ENCODE results near the gene PLA2G2F. TPM values are rescaled to one million over a fixed set of nuclear protein-coding genes. Genes with fewer than 3 reads are reported as not detected.

Gene PLA2G2F
- total and polyA plus RNA-seq, 2 donors (not counting 3 experiments of a cell fraction or from before 2014, with no cell fraction given): not detected

DNA sequence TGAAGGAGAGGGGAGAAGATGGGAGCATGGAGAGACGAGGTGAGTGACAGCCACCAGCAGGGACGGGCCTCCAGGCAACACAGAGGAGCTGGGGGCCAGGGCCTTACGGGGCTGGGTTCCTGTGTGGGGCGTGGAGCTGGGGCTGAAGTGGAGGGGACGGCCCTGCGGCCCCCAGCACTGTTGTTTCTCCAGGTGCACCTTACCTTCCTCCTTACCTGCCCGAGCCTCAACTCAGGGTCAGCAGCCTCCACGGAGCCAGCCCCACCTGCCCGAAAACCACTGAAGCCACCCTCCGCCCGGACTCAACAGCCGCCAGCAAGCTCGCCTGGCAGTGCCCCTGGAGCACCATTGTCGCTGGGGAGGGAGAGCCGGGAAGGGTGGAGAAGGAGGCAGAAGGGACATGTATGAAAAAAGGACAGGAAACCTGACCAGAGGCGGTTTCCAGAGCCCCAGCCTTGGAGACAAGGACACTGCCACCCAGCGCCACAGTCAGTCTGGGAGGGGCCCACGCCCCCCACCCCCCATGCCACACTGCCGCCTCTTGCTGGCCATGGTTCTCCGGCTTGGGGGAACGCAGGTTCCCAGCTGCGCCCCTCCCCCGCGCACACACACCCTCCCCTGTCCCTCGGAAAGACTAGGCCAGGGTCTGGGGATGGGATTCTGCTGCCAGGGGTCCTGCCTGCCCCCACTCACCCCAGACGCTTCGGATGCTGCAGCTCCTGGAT lies 10.6 kb downstream of the PLA2G2F start:
- H3K4me3 ChIP-seq (replicated peaks in 1 of 3; ENCODE audit: insufficient read depth in 1 of 3, low read depth in 1 of 3, low read length in 3 of 3): no peak overlapping the region
- intact Hi-C loops (cut with micrococcal nuclease) (no loop called here), dilution Hi-C loops (cut with MboI; ENCODE audit: extremely low pct_ligation_motif_present, low sequenced_read_pairs) (no loop called here)
- H3K9me3 ChIP-seq (replicated peaks; ENCODE audit: control insufficient read depth, insufficient read depth, low read length): no peaks in the 10 kb centered on the region
- H2AFZ ChIP-seq (ENCODE audit: low read depth, low read length): no peak overlapping the region
- no peaks in the 10 kb centered on the region for H4K20me1 ChIP-seq (replicated peaks; ENCODE audit: control insufficient read depth, extremely low read depth, insufficient read depth, low read length)
- CTCF ChIA-PET: interaction anchor here (1.2 to 4.8 kb wide), 2 partner anchors 233 to 268 kb away, joined by 4 to 61 read pairs; partner anchors contain the start of gene OTUD3
- no peaks in the 10 kb centered on the region for H3K36me3 ChIP-seq (ENCODE audit: control insufficient read depth in 2 of 2, extremely low read depth in 1 of 2, insufficient read depth in 2 of 2, low read length in 2 of 2)
- peaks cover 4% of the 10 kb centered on the region for H3K4me1 ChIP-seq (ENCODE audit: control insufficient read depth, extremely low read depth, insufficient read depth, low read length)
- no peaks in the 10 kb centered on the region for H3K79me2 ChIP-seq (ENCODE audit: control insufficient read depth, insufficient read depth, low read length)
- FAIRE-seq (no peak), DNase-seq (ENCODE audit: low read depth, low spot score) (no peak)
- no peaks in the 10 kb centered on the region for H3K9me1 ChIP-seq (replicated peaks; ENCODE audit: control insufficient read depth, extremely low read depth, insufficient read depth, low read length)
- TF ChIP-seq, protein P1, sequence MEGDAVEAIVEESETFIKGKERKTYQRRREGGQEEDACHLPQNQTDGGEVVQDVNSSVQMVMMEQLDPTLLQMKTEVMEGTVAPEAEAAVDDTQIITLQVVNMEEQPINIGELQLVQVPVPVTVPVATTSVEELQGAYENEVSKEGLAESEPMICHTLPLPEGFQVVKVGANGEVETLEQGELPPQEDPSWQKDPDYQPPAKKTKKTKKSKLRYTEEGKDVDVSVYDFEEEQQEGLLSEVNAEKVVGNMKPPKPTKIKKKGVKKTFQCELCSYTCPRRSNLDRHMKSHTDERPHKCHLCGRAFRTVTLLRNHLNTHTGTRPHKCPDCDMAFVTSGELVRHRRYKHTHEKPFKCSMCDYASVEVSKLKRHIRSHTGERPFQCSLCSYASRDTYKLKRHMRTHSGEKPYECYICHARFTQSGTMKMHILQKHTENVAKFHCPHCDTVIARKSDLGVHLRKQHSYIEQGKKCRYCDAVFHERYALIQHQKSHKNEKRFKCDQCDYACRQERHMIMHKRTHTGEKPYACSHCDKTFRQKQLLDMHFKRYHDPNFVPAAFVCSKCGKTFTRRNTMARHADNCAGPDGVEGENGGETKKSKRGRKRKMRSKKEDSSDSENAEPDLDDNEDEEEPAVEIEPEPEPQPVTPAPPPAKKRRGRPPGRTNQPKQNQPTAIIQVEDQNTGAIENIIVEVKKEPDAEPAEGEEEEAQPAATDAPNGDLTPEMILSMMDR (IDR thresholded peaks at IDR 0.05; ENCODE audit: extremely low read depth in 1 of 2, insufficient read depth in 1 of 2, low read depth in 1 of 2, low read length in 2 of 2): no peak
- TF ChIP-seq MYC (IDR thresholded peaks at IDR 0.05; ENCODE audit: low read depth, low read length): no peak
- TF ChIP-seq, protein P2, sequence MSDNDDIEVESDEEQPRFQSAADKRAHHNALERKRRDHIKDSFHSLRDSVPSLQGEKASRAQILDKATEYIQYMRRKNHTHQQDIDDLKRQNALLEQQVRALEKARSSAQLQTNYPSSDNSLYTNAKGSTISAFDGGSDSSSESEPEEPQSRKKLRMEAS (IDR thresholded peaks at IDR 0.05; ENCODE audit: insufficient read depth, insufficient read length): no peak
- no peak overlapping the region for H3K27ac ChIP-seq (ENCODE audit: insufficient read depth, low read depth, low read length)
- H3K27me3 ChIP-seq (ENCODE audit: control insufficient read depth in 2 of 2, insufficient read depth in 2 of 2, low read length in 2 of 2): no peaks in the 10 kb centered on the region
- BruUV-seq (replicated peaks): no TSS peak
- H3K4me2 ChIP-seq (ENCODE audit: insufficient read depth, low read length): no peak overlapping the region
- H3K9ac ChIP-seq (replicated peaks; ENCODE audit: extremely low read depth, insufficient read depth, low read length): no peak overlapping the region
- POLR2A ChIA-PET: no interaction called here

DNA sequence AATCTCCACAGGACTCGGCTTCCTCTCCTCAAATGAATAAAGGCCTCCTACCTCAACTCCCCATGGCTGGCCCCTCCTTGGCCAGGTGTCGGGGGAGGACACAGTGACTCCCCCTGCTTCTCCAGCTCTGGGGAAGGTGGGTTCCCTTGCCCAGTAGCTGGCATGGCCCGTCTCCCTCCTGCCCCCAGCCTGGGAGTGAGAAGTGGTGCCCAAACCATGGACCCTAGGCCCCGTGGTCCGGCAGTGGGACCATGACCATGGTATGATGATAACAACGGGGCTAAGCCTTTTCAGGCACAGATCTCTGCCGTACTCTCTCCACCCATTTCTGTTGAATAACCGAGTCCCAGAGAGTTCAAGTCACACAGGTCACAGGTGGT lies 11.2 kb downstream of the PLA2G2F start:
- H4K20me1 ChIP-seq (replicated peaks; ENCODE audit: control insufficient read depth, extremely low read depth, insufficient read depth, low read length): no peaks in the 10 kb centered on the region
- TF ChIP-seq FOS (IDR thresholded peaks at IDR 0.05; ENCODE audit: borderline replicate concordance, insufficient read depth, low read length): no peak
- TF ChIP-seq, protein P2 (IDR thresholded peaks at IDR 0.05; ENCODE audit: insufficient read depth, insufficient read length): no peak
- no peak for TF ChIP-seq MYC (IDR thresholded peaks at IDR 0.05; ENCODE audit: low read depth, low read length)
- no peak for TF ChIP-seq JUN (IDR thresholded peaks at IDR 0.05; ENCODE audit: borderline replicate concordance, insufficient read depth, insufficient read length, low read depth)
- no peak for TF ChIP-seq GATA2 (IDR thresholded peaks at IDR 0.05; ENCODE audit: insufficient read depth, insufficient read length, low read depth, low read length)
- no peak for TF ChIP-seq EZH2 (IDR thresholded peaks at IDR 0.05; ENCODE audit: borderline replicate concordance, low read depth, low read length, severe bottlenecking)
- no peak for TF ChIP-seq POLR2AphosphoS5 (IDR thresholded peaks at IDR 0.05; ENCODE audit: insufficient read depth, low read depth, low read length)
- TF ChIP-seq, protein P1 (IDR thresholded peaks at IDR 0.05; ENCODE audit: extremely low read depth in 1 of 2, insufficient read depth in 1 of 2, low read depth in 1 of 2, low read length in 2 of 2): no peak
- no peak for TF ChIP-seq POLR2A (IDR thresholded peaks at IDR 0.05; ENCODE audit: low read depth, low read length)
- dilution Hi-C loops (cut with MboI; ENCODE audit: extremely low pct_ligation_motif_present, low sequenced_read_pairs) (no loop called here), intact Hi-C loops (cut with micrococcal nuclease) (no loop called here)
- no TSS peak for BruUV-seq (replicated peaks)
- H3K4me2 ChIP-seq (ENCODE audit: insufficient read depth, low read length): no peak overlapping the region
- no peak overlapping the region for H3K27ac ChIP-seq (ENCODE audit: insufficient read depth, low read depth, low read length)
- H3K9ac ChIP-seq (replicated peaks; ENCODE audit: extremely low read depth, insufficient read depth, low read length): no peak overlapping the region
- H3K79me2 ChIP-seq (ENCODE audit: control insufficient read depth, insufficient read depth, low read length): no peaks in the 10 kb centered on the region
- ChIA-PET CTCF (interaction anchor here (0.9 to 6.7 kb wide), 6 partner anchors 48 to 389 kb away, joined by 3 to 76 read pairs (median 34); partner anchors contain the start of gene OTUD3), POLR2A (no interaction called here)
- peaks cover 4% of the 10 kb centered on the region for H3K4me1 ChIP-seq (ENCODE audit: control insufficient read depth, extremely low read depth, insufficient read depth, low read length)
- FAIRE-seq (no peak), DNase-seq (ENCODE audit: low read depth, low spot score) (no peak)
- no peaks in the 10 kb centered on the region for H3K9me1 ChIP-seq (replicated peaks; ENCODE audit: control insufficient read depth, extremely low read depth, insufficient read depth, low read length)
- no peak overlapping the region for H2AFZ ChIP-seq (ENCODE audit: low read depth, low read length)
- H3K9me3 ChIP-seq (replicated peaks; ENCODE audit: control insufficient read depth, insufficient read depth, low read length): no peaks in the 10 kb centered on the region
- H3K4me3 ChIP-seq (replicated peaks in 1 of 3; ENCODE audit: insufficient read depth in 1 of 3, low read depth in 1 of 3, low read length in 3 of 3): no peak overlapping the region
- H3K27me3 ChIP-seq (ENCODE audit: control insufficient read depth in 2 of 2, insufficient read depth in 2 of 2, low read length in 2 of 2): no peaks in the 10 kb centered on the region
- H3K36me3 ChIP-seq (ENCODE audit: control insufficient read depth in 2 of 2, extremely low read depth in 1 of 2, insufficient read depth in 2 of 2, low read length in 2 of 2): no peaks in the 10 kb centered on the region

Data from endothelial cell of umbilical vein (primary cell).